Transverse colon (tissue), 3 donors: ENCODE measurements around the gene ABCA5.

Experiments used
- CTCF ChIP-seq, 5 experiments: fragments of 200-600 bp in 3 of 5; fragments of 450-650 bp in 2 of 5; sonication (generic) in 3 of 5; IDR thresholded peaks; 1 replicate in 2 of 5; 2 replicates in 3 of 5; pipeline ENCODE4 v1.5.1; 2016 to 2017; ENCODE audit warnings: antibody characterized with exemption in 5 of 5, inconsistent platforms in 3 of 5, mild to moderate bottlenecking in 2 of 5, moderate library complexity in 1 of 5
- EP300 ChIP-seq: sonication (generic); formaldehyde crosslinking; IDR thresholded peaks from one replicate; pipeline ENCODE4 v1.6.1; 2017; ENCODE audit warnings: antibody characterized with exemption, low read depth

GRCh38 chr17:69235338-69236058 lies 91.4 kb downstream of the ABCA5 start:
- TF ChIP-seq CTCF (IDR thresholded peaks at IDR 0.05) (peak; percentile 61 to 79 (median 68)), EP300 (no peak)
